Liver (tissue), 9 donors: ENCODE data around the gene FZD4. TPM values are rescaled to one million over a fixed set of nuclear protein-coding genes. Genes with fewer than 3 reads are reported as not detected.

Experiments used
- DNase-seq: peaks from one replicate; pipeline ENCODE4 v3.0.0-alpha.2; 2017; ENCODE audit warnings: low spot score
- H3K27ac ChIP-seq, 2 donors: one replicate each; pipeline ENCODE4 v1.7.0; 2013; ENCODE audit warnings: inconsistent platforms in 2 of 2, low read length in 2 of 2, control low read depth in 1 of 2, low read depth in 1 of 2, mild to moderate bottlenecking in 1 of 2
- H3K27me3 ChIP-seq, 4 donors: one replicate each; pipeline versions ENCODE4 v1.6.1 to v1.7.0; 2013; ENCODE audit warnings: low read length in 3 of 4, inconsistent platforms in 1 of 4, mild to moderate bottlenecking in 1 of 4, moderate library complexity in 1 of 4; ENCODE audit not compliant: control insufficient read depth in 4 of 4, insufficient read depth in 4 of 4
- H3K36me3 ChIP-seq, 4 donors: one replicate each; pipeline versions ENCODE4 v1.6.1 to v1.7.0; 2013; ENCODE audit warnings: low read length in 3 of 4, mild to moderate bottlenecking in 3 of 4, low read depth in 1 of 4, moderate library complexity in 1 of 4; ENCODE audit not compliant: control insufficient read depth in 4 of 4, insufficient read depth in 3 of 4
- H3K4me1 ChIP-seq, 4 donors: one replicate each; pipeline versions ENCODE4 v1.6.1 to v1.7.0; 2013; ENCODE audit warnings: low read length in 3 of 4, mild to moderate bottlenecking in 3 of 4, moderate library complexity in 1 of 4; ENCODE audit not compliant: control insufficient read depth in 4 of 4, insufficient read depth in 4 of 4
- H3K4me3 ChIP-seq, 3 donors: one replicate each; pipeline versions ENCODE4 v1.6.1 to v1.7.0; 2013; ENCODE audit warnings: low read length in 3 of 3, control low read depth in 1 of 3, low read depth in 1 of 3, mild to moderate bottlenecking in 1 of 3
- H3K9ac ChIP-seq, 2 donors: one replicate each; pipeline ENCODE4 v1.7.0; 2013; ENCODE audit warnings: low read length in 2 of 2, mild to moderate bottlenecking in 2 of 2, moderate library complexity in 2 of 2, control low read depth in 1 of 2, low read depth in 1 of 2
- H3K9me3 ChIP-seq, 4 donors: one replicate each; pipeline versions ENCODE4 v1.6.1 to v1.7.0; 2013; ENCODE audit warnings: low read length in 3 of 4; ENCODE audit not compliant: control insufficient read depth in 4 of 4
- CTCF ChIP-seq: fragments of 150-350 bp; IDR thresholded peaks from 2 replicates; pipeline ENCODE4 v1.5.1; 2017; ENCODE audit warnings: improper control_type of control experiment, low read depth, low read length; ENCODE audit not compliant: missing input control
- EGR1 ChIP-seq, 2 donors: IDR thresholded peaks; 2 replicates each; pipeline ENCODE4 v1.6.1; 2016 to 2018; ENCODE audit warnings: antibody characterized with exemption in 2 of 2, low read depth in 2 of 2
- FOXA1 ChIP-seq: IDR thresholded peaks from 2 replicates; pipeline ENCODE4 v1.6.1; 2016; ENCODE audit warnings: antibody characterized with exemption
- FOXA2 ChIP-seq: IDR thresholded peaks from 2 replicates; pipeline ENCODE4 v1.6.1; 2016; ENCODE audit warnings: antibody characterized with exemption
- GABPA ChIP-seq, 2 donors: IDR thresholded peaks in 1 of 2; conservative IDR thresholded peaks in 1 of 2; 2 replicates each; pipeline ENCODE4 v1.6.1; 2016; ENCODE audit warnings: antibody characterized with exemption in 2 of 2, mild to moderate bottlenecking in 1 of 2, moderate library complexity in 1 of 2
- HNF4A ChIP-seq, 2 donors: conservative IDR thresholded peaks; 2 replicates each; pipeline ENCODE4 v1.6.1; 2016; ENCODE audit warnings: antibody characterized with exemption in 2 of 2, mild to moderate bottlenecking in 2 of 2
- HNF4G ChIP-seq: IDR thresholded peaks from 2 replicates; pipeline ENCODE4 v1.6.1; 2016; ENCODE audit warnings: antibody characterized with exemption
- JUND ChIP-seq, 2 donors: IDR thresholded peaks; 2 replicates each; pipeline ENCODE4 v1.6.1; 2016; ENCODE audit warnings: antibody characterized with exemption in 2 of 2
- MAX ChIP-seq: IDR thresholded peaks from 2 replicates; pipeline ENCODE4 v1.6.1; 2016; ENCODE audit warnings: antibody characterized with exemption
- NR2F2 ChIP-seq: IDR thresholded peaks from 2 replicates; pipeline ENCODE4 v1.6.1; 2016; ENCODE audit warnings: antibody characterized with exemption
- RAD21 ChIP-seq, 2 donors: IDR thresholded peaks; 2 replicates each; pipeline ENCODE4 v1.6.1; 2016; ENCODE audit warnings: antibody characterized with exemption in 2 of 2, mild to moderate bottlenecking in 2 of 2
- REST ChIP-seq: IDR thresholded peaks from 2 replicates; pipeline ENCODE4 v1.6.1; 2016; ENCODE audit warnings: antibody characterized with exemption, mild to moderate bottlenecking
- RXRA ChIP-seq, 2 donors: IDR thresholded peaks; 2 replicates each; pipeline ENCODE4 v1.6.1; 2017 to 2018; ENCODE audit warnings: antibody characterized with exemption in 2 of 2, mild to moderate bottlenecking in 1 of 2
- SP1 ChIP-seq: IDR thresholded peaks from 2 replicates; pipeline ENCODE4 v1.6.1; 2018; ENCODE audit warnings: antibody characterized with exemption, mild to moderate bottlenecking
- TAF1 ChIP-seq: conservative IDR thresholded peaks from 2 replicates; pipeline ENCODE4 v1.6.1; 2016; ENCODE audit warnings: antibody characterized with exemption, mild to moderate bottlenecking
- YY1 ChIP-seq: IDR thresholded peaks from 2 replicates; pipeline ENCODE4 v1.6.1; 2016; ENCODE audit warnings: antibody characterized with exemption, mild to moderate bottlenecking
- WGBS: extraction: QIAGEN DNeasy Blood & Tissue Kit; methylation state at CpG from one replicate; pipeline ENCODE4 v1.1.7; 2013; 5-methylcytosine and 5-hydroxymethylcytosine counted together
- polyA plus RNA-seq, 2 donors: library from polyadenylated mRNA; stranded (reverse) in 1 of 2; unstranded in 1 of 2; fragments of 200-250 nt in 1 of 2; fragments of >200 nt in 1 of 2; fragmentation: Nextera tagmentation in 1 of 2; extraction: Ambion mirVana in 1 of 2; gene quantifications; one replicate each; pipeline versions ENCODE4 v1.2.1 to v1.2.3, GENCODE V29; 2013 to 2015
- total RNA-seq, 2 donors: library from RNA; depleted of rRNA; stranded (reverse); fragments of >200 nt; gene quantifications; one replicate each; pipeline ENCODE4 v1.2.3, GENCODE V29; 2014
- TF ChIP-seq, protein P1 (sequence below): IDR thresholded peaks from 2 replicates; pipeline ENCODE4 v1.6.1; 2016; ENCODE audit warnings: antibody characterized with exemption
- TF ChIP-seq, protein P2 (sequence below): IDR thresholded peaks from 2 replicates; pipeline ENCODE4 v1.6.1; 2016; ENCODE audit warnings: antibody characterized with exemption
- donor health status: healthy.
- donor health status: healthy.
- donor health status: healthy.
- donor health status: healthy.
- donor health status: healthy.

The FZD4 gene
- total and polyA plus RNA-seq, 4 donors = 4.9 to 23.7 (median 8.2) TPM

DNA sequence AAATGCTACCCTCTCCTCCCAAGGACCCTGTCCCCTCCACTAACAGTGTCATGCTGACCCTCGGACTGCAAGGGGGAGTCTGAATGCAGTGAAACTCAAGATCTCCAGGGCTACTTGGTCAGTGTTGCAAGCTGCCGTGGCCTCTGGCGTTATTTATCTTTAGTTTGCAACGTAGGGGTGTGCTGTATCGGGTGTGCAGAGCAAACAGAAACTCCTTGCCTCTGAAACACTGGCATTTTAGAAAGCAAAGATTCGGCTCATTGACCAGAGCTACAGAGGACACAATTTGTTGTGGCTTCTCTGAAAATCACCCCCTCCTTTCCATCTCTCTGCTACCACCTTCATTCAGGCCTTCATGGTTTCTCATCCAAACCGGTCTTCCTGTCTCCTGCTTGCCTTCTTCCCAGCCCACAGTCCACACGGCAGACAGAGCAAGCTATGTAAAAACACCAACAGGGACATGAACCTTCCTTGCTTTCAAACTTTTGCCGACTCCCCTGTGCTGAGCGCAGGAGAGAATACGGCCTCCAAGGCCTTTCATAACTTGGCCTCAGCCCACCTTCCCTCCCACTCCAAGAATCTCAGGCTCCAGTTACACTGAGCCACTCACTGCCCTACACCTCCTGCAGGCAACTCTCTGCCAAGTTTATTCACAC, 14.9 kb downstream of the FZD4 start:
- no peaks in the 10 kb centered on the region for H3K27me3 ChIP-seq
- 21% methylated on average over 11 of the region's 11 CpGs for WGBS
- no peak for TF ChIP-seq REST
- TF ChIP-seq CTCF = no peak
- TF ChIP-seq SP1 = peak; percentile 55
- TF ChIP-seq HNF4G = peak; percentile 5
- peak; percentile 14 for TF ChIP-seq MAX
- TF ChIP-seq GABPA (IDR thresholded peaks at IDR 0.05 in 1 of 2, conservative IDR thresholded peaks at IDR 0.05 in 1 of 2) = no peak
- peak in 1 of 2 donors; percentile 35 for TF ChIP-seq RXRA (IDR thresholded peaks at IDR 0.05)
- no peak for TF ChIP-seq FOXA1
- TF ChIP-seq, protein P1, sequence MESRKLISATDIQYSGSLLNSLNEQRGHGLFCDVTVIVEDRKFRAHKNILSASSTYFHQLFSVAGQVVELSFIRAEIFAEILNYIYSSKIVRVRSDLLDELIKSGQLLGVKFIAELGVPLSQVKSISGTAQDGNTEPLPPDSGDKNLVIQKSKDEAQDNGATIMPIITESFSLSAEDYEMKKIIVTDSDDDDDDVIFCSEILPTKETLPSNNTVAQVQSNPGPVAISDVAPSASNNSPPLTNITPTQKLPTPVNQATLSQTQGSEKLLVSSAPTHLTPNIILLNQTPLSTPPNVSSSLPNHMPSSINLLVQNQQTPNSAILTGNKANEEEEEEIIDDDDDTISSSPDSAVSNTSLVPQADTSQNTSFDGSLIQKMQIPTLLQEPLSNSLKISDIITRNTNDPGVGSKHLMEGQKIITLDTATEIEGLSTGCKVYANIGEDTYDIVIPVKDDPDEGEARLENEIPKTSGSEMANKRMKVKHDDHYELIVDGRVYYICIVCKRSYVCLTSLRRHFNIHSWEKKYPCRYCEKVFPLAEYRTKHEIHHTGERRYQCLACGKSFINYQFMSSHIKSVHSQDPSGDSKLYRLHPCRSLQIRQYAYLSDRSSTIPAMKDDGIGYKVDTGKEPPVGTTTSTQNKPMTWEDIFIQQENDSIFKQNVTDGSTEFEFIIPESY = no peak
- no peak for TF ChIP-seq JUND (IDR thresholded peaks at IDR 0.05)
- no peak for TF ChIP-seq EGR1 (IDR thresholded peaks at IDR 0.05; ENCODE audit: low read depth in 2 of 2)
- TF ChIP-seq YY1 = peak; percentile 30
- TF ChIP-seq, protein P2, sequence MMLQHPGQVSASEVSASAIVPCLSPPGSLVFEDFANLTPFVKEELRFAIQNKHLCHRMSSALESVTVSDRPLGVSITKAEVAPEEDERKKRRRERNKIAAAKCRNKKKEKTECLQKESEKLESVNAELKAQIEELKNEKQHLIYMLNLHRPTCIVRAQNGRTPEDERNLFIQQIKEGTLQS = no peak
- TF ChIP-seq RAD21 (IDR thresholded peaks at IDR 0.05) = peak in 1 of 2 donors; percentile 10
- no peak for TF ChIP-seq NR2F2
- peak; percentile 37 for TF ChIP-seq TAF1
- TF ChIP-seq HNF4A (conservative IDR thresholded peaks at IDR 0.05) = peak; percentile 24 to 40
- no peak for TF ChIP-seq FOXA2
- DNase-seq = no peak
- no peaks in the 10 kb centered on the region for H3K36me3 ChIP-seq
- peak overlapping the region; percentile 90 to 91 for H3K27ac ChIP-seq
- no peaks in the 10 kb centered on the region for H3K9me3 ChIP-seq
- H3K4me3 ChIP-seq = peak overlapping the region in 2 of 3 donors; percentile 3 to 16
- H3K4me1 ChIP-seq = peaks cover 9 to 31% (median 26%) of the 10 kb centered on the region in 4 donors
- H3K9ac ChIP-seq = peak overlapping the region; percentile 45 to 75
